CD14-positive monocyte (primary cell): Measurements from ENCODE around the gene TBC1D5. TPM values are rescaled to one million over a fixed set of nuclear protein-coding genes. Genes with fewer than 3 reads are reported as not detected.
A peak's percentile ranks its signal among the peaks of the same experiment; 100 is the strongest.

Experiments used
- DNase-seq, 3 donors: peaks; one replicate each; pipeline ENCODE4 v3.0.0-alpha.2; 2011 to 2022
- H2AFZ ChIP-seq: 2 replicates; pipeline ENCODE4 v1.6.0; 2012; ENCODE audit warnings: mild to moderate bottlenecking, low read depth, low read length, inconsistent platforms; ENCODE audit not compliant: insufficient read depth, poor library complexity, severe bottlenecking
- H3K27ac ChIP-seq, 2 donors: 1 replicate in 1 of 2; 2 replicates in 1 of 2; pipeline ENCODE4 v1.5.1; 2012 to 2013; ENCODE audit warnings: low read length in 2 of 2, control low read depth in 1 of 2, inconsistent platforms in 1 of 2, low read depth in 1 of 2, mild to moderate bottlenecking in 1 of 2
- H3K27me3 ChIP-seq, 2 donors: one replicate each; pipeline versions ENCODE4 v1.6.0 to v1.6.1; 2011 to 2013; ENCODE audit warnings: low read length in 2 of 2; ENCODE audit not compliant: control insufficient read depth in 2 of 2, insufficient read depth in 2 of 2
- H3K36me3 ChIP-seq, 2 donors: replicated peaks in 1 of 2; 1 replicate in 1 of 2; 2 replicates in 1 of 2; pipeline versions ENCODE4 v1.5.1 to v1.6.1; 2012 to 2013; ENCODE audit warnings: low read length in 2 of 2, control low read depth in 1 of 2, inconsistent platforms in 1 of 2, mild to moderate bottlenecking in 1 of 2; ENCODE audit not compliant: insufficient read depth in 2 of 2, control insufficient read depth in 1 of 2
- H3K4me1 ChIP-seq, 2 donors: 1 replicate in 1 of 2; 2 replicates in 1 of 2; pipeline versions ENCODE4 v1.5.1 to v1.6.1; 2012 to 2013; ENCODE audit warnings: low read length in 2 of 2, control low read depth in 1 of 2, inconsistent platforms in 1 of 2, mild to moderate bottlenecking in 1 of 2, moderate library complexity in 1 of 2; ENCODE audit not compliant: insufficient read depth in 2 of 2, control insufficient read depth in 1 of 2
- H3K4me2 ChIP-seq: replicated peaks from 2 replicates; pipeline ENCODE3; 2012; ENCODE audit warnings: low read length, moderate library complexity, mild to moderate bottlenecking; ENCODE audit not compliant: poor library complexity, severe bottlenecking; ENCODE audit errors: extremely low read depth
- H3K4me3 ChIP-seq, 3 experiments: fragments of 200-600 bp in 1 of 3; sonication (generic) in 1 of 3; replicated peaks in 1 of 3; 1 replicate in 2 of 3; 2 replicates in 1 of 3; pipeline ENCODE4 v1.5.1; 2011 to 2013; ENCODE audit warnings: low read length in 3 of 3, mild to moderate bottlenecking in 3 of 3, control low read depth in 2 of 3, low read depth in 2 of 3, inconsistent platforms in 1 of 3, moderate library complexity in 1 of 3
- H3K79me2 ChIP-seq: 2 replicates; pipeline ENCODE4 v1.6.0; 2012; ENCODE audit warnings: mild to moderate bottlenecking, control low read depth, inconsistent platforms, low read length, moderate library complexity; ENCODE audit not compliant: insufficient read depth
- H3K9ac ChIP-seq: 2 replicates; pipeline ENCODE4 v1.6.0; 2017; ENCODE audit warnings: low read length, mild to moderate bottlenecking; ENCODE audit not compliant: insufficient read depth, poor library complexity, severe bottlenecking
- H3K9me3 ChIP-seq, 2 donors: replicated peaks in 1 of 2; 1 replicate in 1 of 2; 2 replicates in 1 of 2; pipeline versions ENCODE4 v1.5.1 to v1.6.1; 2012 to 2013; ENCODE audit warnings: low read length in 2 of 2, control low read depth in 1 of 2; ENCODE audit not compliant: control insufficient read depth in 1 of 2, insufficient read depth in 1 of 2
- H4K20me1 ChIP-seq: 2 replicates; pipeline ENCODE4 v1.6.0; 2012; ENCODE audit warnings: mild to moderate bottlenecking, low read length, control low read depth, moderate library complexity; ENCODE audit not compliant: insufficient read depth
- H3K27ac Mint-ChIP-seq, 7 donors: one replicate each; pipeline ENCODE4 v1.8.0; 2020; ENCODE audit warnings: mild to moderate bottlenecking in 7 of 7, mixed read lengths in 7 of 7, moderate library complexity in 6 of 7, inconsistent platforms in 2 of 7
- H3K27me3 Mint-ChIP-seq, 3 donors: one replicate each; pipeline ENCODE4 v1.8.0; 2021 to 2022; ENCODE audit warnings: low read depth in 3 of 3, mild to moderate bottlenecking in 3 of 3, mixed read lengths in 3 of 3, moderate library complexity in 3 of 3, inconsistent platforms in 1 of 3
- H3K36me3 Mint-ChIP-seq, 2 donors: one replicate each; pipeline ENCODE4 v1.8.0; 2020; ENCODE audit warnings: mixed read lengths in 2 of 2, inconsistent platforms in 1 of 2, mild to moderate bottlenecking in 1 of 2
- H3K4me1 Mint-ChIP-seq: one replicate; pipeline ENCODE4 v1.8.0; 2020; ENCODE audit warnings: mild to moderate bottlenecking, mixed read lengths
- H3K4me3 Mint-ChIP-seq, 2 donors: one replicate each; pipeline ENCODE4 v1.8.0; 2020; ENCODE audit warnings: mild to moderate bottlenecking in 2 of 2, mixed read lengths in 2 of 2, moderate library complexity in 1 of 2
- H3K9me3 Mint-ChIP-seq, 7 donors: one replicate each; pipeline ENCODE4 v1.8.0; 2020 to 2022; ENCODE audit warnings: mixed read lengths in 7 of 7, mild to moderate bottlenecking in 6 of 7, moderate library complexity in 6 of 7, inconsistent platforms in 2 of 7
- CTCF ChIP-seq: fragments of 200-600 bp; IDR thresholded peaks from one replicate; pipeline ENCODE4 v1.8.0; 2022; ENCODE audit warnings: antibody characterized with exemption, mild to moderate bottlenecking
- WGBS: methylation state at CpG from one replicate; pipeline ENCODE4 v1.1.5; 2013; ENCODE audit warnings: missing lambda C conversion rate; ENCODE audit not compliant: insufficient coverage; 5-methylcytosine and 5-hydroxymethylcytosine counted together
- intact Hi-C, 2 donors: fragments of 100-400 bp; cut with micrococcal nuclease; formaldehyde crosslinking; loops; one replicate each; pipeline versions ENCODE4 v1.15.0 to v1.15.1; 2023
- polyA plus RNA-seq, 3 donors: library from polyadenylated mRNA; depleted of rRNA in 1 of 3; unstranded in 2 of 3; stranded (reverse) in 1 of 3; fragments of 300-500 nt in 2 of 3; fragments of >200 nt in 1 of 3; fragmentation: Illumina TruSeq in 2 of 3; gene quantifications; 1 replicate in 2 of 3; 2 replicates in 1 of 3; pipeline ENCODE4 v1.2.3, GENCODE V29; 2012 to 2021

Gene TBC1D5
- polyA plus RNA-seq, 3 donors = 17.6 to 35.3 (median 21.0) TPM

- H3K4me3 Mint-ChIP-seq = no peak overlapping the region
- peaks cover 13 to 25% of the 10 kb centered on the region in 2 donors for H3K36me3 Mint-ChIP-seq
- Histone ChIP-seq H3K4me1 (peaks cover 0 to 6% of the 10 kb centered on the region in 2 donors), H3K79me2 (no peaks in the 10 kb centered on the region), H3K27ac (no peak overlapping the region), H3K36me3 (peaks cover 14 to 16% of the 10 kb centered on the region in 2 donors), H3K9ac (no peak overlapping the region), H4K20me1 (no peaks in the 10 kb centered on the region), H3K9me3 (no peaks in the 10 kb centered on the region), H2AFZ (no peak overlapping the region), H3K27me3 (no peaks in the 10 kb centered on the region), H3K4me3 (no peak overlapping the region), H3K4me2 (no peak overlapping the region)
- H3K27ac Mint-ChIP-seq = peak overlapping the region in 1 of 7 donors; percentile 13
- no peaks in the 10 kb centered on the region for H3K9me3 Mint-ChIP-seq
- DNase-seq = peak; percentile 11 to 31 (median 19)
- WGBS = no CpG with 5 or more reads among the region's 3 CpGs
- H3K27me3 Mint-ChIP-seq = peaks cover 0 to 1% (median 0%) of the 10 kb centered on the region in 3 donors
- peak; percentile 73 for TF ChIP-seq CTCF
- H3K4me1 Mint-ChIP-seq = peaks cover 6% of the 10 kb centered on the region
- intact Hi-C loops = loop anchor here in 1 of 2 donors (5.0 kb wide), 1 partner anchor 631 kb away; no protein-coding TSS in a partner anchor
These were observed 509.0 kb downstream of the TBC1D5 start for GRCh38 chr3:17233398-17233800.

- Mint-ChIP-seq H3K4me3 (no peak overlapping the region), H3K4me1 (peaks cover 6% of the 10 kb centered on the region), H3K9me3 (no peaks in the 10 kb centered on the region), H3K36me3 (peaks cover 9 to 18% of the 10 kb centered on the region in 2 donors), H3K27ac (no peak overlapping the region), H3K27me3 (no peaks in the 10 kb centered on the region)
- Histone ChIP-seq H3K27ac (no peak overlapping the region), H4K20me1 (no peaks in the 10 kb centered on the region), H3K9me3 (no peaks in the 10 kb centered on the region), H2AFZ (no peak overlapping the region), H3K36me3 (peaks cover 6 to 7% of the 10 kb centered on the region in 2 donors), H3K4me2 (no peak overlapping the region), H3K27me3 (no peaks in the 10 kb centered on the region), H3K9ac (no peak overlapping the region), H3K4me1 (peaks cover 0 to 6% of the 10 kb centered on the region in 2 donors), H3K4me3 (no peak overlapping the region), H3K79me2 (no peaks in the 10 kb centered on the region)
- intact Hi-C loops = loop anchor here in 1 of 2 donors (5.0 kb wide), 1 partner anchor 630 kb away; no protein-coding TSS in a partner anchor
- no peak for TF ChIP-seq CTCF
- DNase-seq = no peak
These were observed 510.0 kb downstream of the TBC1D5 start for GRCh38 chr3:17232442-17232841.
